T-cell (primary cell): ENCODE results near the gene RGS14. TPM values are rescaled to one million over a fixed set of nuclear protein-coding genes. Genes with fewer than 3 reads are reported as not detected.

Experiments used
- ATAC-seq, 4 experiments: fragments of 200-7000 bp in 3 of 4; fragments of 150-1000 bp in 1 of 4; cut with Tn5 transposase; replicated peaks in 1 of 4; 1 replicate in 3 of 4; 2 replicates in 1 of 4; pipeline ENCODE4 v1.10.0; 2021; ENCODE audit warnings: moderate library complexity in 3 of 4, mild to moderate bottlenecking in 2 of 4, moderate number of reproducible peaks in 1 of 4
- CTCF ChIA-PET, 2 donors: fragments of 300-600 bp; sonication (Branson Sonifier 250); formaldehyde crosslinking; loops; one replicate each; lab custom pipeline; 2022; ENCODE audit warnings: antibody characterized with exemption in 2 of 2; lab: Charles Lee
- POLR2A ChIA-PET, 2 donors: fragments of 300-600 bp; sonication (Branson Sonifier 250); formaldehyde crosslinking; loops; one replicate each; lab custom pipeline; 2022; ENCODE audit warnings: antibody characterized with exemption in 2 of 2; lab: Charles Lee
- DNase-seq, 35 experiments: peaks; one replicate each; pipeline versions ENCODE4 v3.0.0 to v3.0.0-alpha.2; 2013 to 2023
- H3K27ac ChIP-seq: one replicate; pipeline ENCODE4 v1.5.1; 2013; ENCODE audit warnings: low read length
- H3K27me3 ChIP-seq, 2 experiments: replicated peaks in 1 of 2; 1 replicate in 1 of 2; 2 replicates in 1 of 2; pipeline versions ENCODE4 v1.6.1 to v1.7.0; 2013; ENCODE audit warnings: low read length in 1 of 2, mixed read lengths in 1 of 2; ENCODE audit not compliant: control insufficient read depth in 2 of 2, insufficient read depth in 2 of 2; ENCODE audit errors: extremely low read depth in 1 of 2
- H3K36me3 ChIP-seq, 2 donors: 1 replicate in 1 of 2; 2 replicates in 1 of 2; pipeline versions ENCODE4 v1.6.1 to v1.7.0; 2013; ENCODE audit warnings: low read length in 1 of 2; ENCODE audit not compliant: control insufficient read depth in 2 of 2, insufficient read depth in 1 of 2; ENCODE audit errors: extremely low read depth in 1 of 2
- H3K4me1 ChIP-seq, 2 experiments: 1 replicate in 1 of 2; 2 replicates in 1 of 2; pipeline versions ENCODE4 v1.6.1 to v1.7.0; 2013; ENCODE audit warnings: low read length in 2 of 2, mixed read lengths in 1 of 2; ENCODE audit not compliant: insufficient read depth in 2 of 2, control insufficient read depth in 1 of 2; ENCODE audit errors: extremely low read depth in 1 of 2
- H3K4me3 ChIP-seq, 2 donors: 1 replicate in 1 of 2; 2 replicates in 1 of 2; pipeline versions ENCODE4 v1.5.1 to v1.7.0; 2013; ENCODE audit warnings: mild to moderate bottlenecking in 2 of 2, low read length in 1 of 2, moderate library complexity in 1 of 2; ENCODE audit not compliant: control insufficient read depth in 1 of 2; ENCODE audit errors: extremely low read depth in 1 of 2
- H3K9me3 ChIP-seq: 2 replicates; pipeline ENCODE4 v1.7.0; 2013
- H3K27ac Mint-ChIP-seq, 2 donors: one replicate each; pipeline ENCODE4 v1.8.0; 2020 to 2021; ENCODE audit warnings: mild to moderate bottlenecking in 2 of 2, mixed read lengths in 2 of 2
- H3K27me3 Mint-ChIP-seq, 2 donors: one replicate each; pipeline ENCODE4 v1.8.0; 2021 to 2022; ENCODE audit warnings: mixed read lengths in 2 of 2
- H3K36me3 Mint-ChIP-seq: one replicate; pipeline ENCODE4 v1.8.0; 2021; ENCODE audit warnings: mixed read lengths
- H3K4me1 Mint-ChIP-seq, 3 donors: one replicate each; pipeline ENCODE4 v1.8.0; 2020 to 2022; ENCODE audit warnings: mixed read lengths in 3 of 3, mild to moderate bottlenecking in 1 of 3
- H3K4me3 Mint-ChIP-seq, 3 donors: one replicate each; pipeline ENCODE4 v1.8.0; 2020 to 2022; ENCODE audit warnings: mild to moderate bottlenecking in 3 of 3, mixed read lengths in 3 of 3, moderate library complexity in 3 of 3
- H3K9me3 Mint-ChIP-seq, 3 donors: one replicate each; pipeline ENCODE4 v1.8.0; 2020 to 2022; ENCODE audit warnings: mixed read lengths in 3 of 3
- WGBS: methylation state at CpG from one replicate; pipeline ENCODE4 v1.1.5; 2013; ENCODE audit warnings: missing lambda C conversion rate; ENCODE audit not compliant: insufficient coverage; 5-methylcytosine and 5-hydroxymethylcytosine counted together
- total RNA-seq, 35 experiments: library from RNA in 6 of 35; stranded (reverse) in 6 of 35; fragments of 120-200 nt in 1 of 35; gene quantifications; one replicate each; pipeline versions ENCODE4 v1.2.1 to v1.2.4 and lab custom pipeline; 2013 to 2026

RGS14 gene
- total RNA-seq, 5 donors from 2014 or later (not counting 1 experiment from before 2014, with no cell fraction given), result 85.7 to 209 (median 195) TPM

- no peak overlapping the region for H3K27ac Mint-ChIP-seq
- ChIA-PET CTCF (interaction anchor here in 1 of 2 donors (0.6 kb wide), 1 partner anchor 38 kb away, joined by 3 read pairs; no protein-coding TSS in a partner anchor), POLR2A (no interaction called here)
These were observed 43.1 kb upstream of the RGS14 start for GRCh38 chr5:177314376-177315342.

GRCh38 chr5:177315411-177315810 lies 42.3 kb upstream of the RGS14 start:
- Histone ChIP-seq H3K27me3 (peaks cover 0 to 11% of the 10 kb centered on the region in 2 experiments), H3K4me1 (peaks cover 11 to 40% of the 10 kb centered on the region in 2 experiments), H3K27ac (no peak overlapping the region), H3K36me3 (peaks cover 0 to 4% of the 10 kb centered on the region in 2 donors), H3K9me3 (no peaks in the 10 kb centered on the region), H3K4me3 (no peak overlapping the region)
- Mint-ChIP-seq H3K36me3 (peaks cover 10% of the 10 kb centered on the region), H3K4me1 (peaks cover 13 to 37% (median 32%) of the 10 kb centered on the region in 3 donors), H3K27me3 (peaks cover 0 to 4% of the 10 kb centered on the region in 2 donors), H3K27ac (no peak overlapping the region), H3K9me3 (no peaks in the 10 kb centered on the region), H3K4me3 (no peak overlapping the region)
- 92% methylated on average over 5 of the region's 7 CpGs for WGBS
- POLR2A ChIA-PET, result no interaction called here
- ATAC-seq (no peak), DNase-seq (no peak)
- CTCF ChIA-PET, result interaction anchor here (0.6 to 0.7 kb wide), 5 partner anchors 21 to 130 kb away, joined by 3 to 5 read pairs (median 4); no protein-coding TSS in a partner anchor

More at GRCh38 chr5:177314376-177315342, 43.1 kb upstream of the RGS14 start:
- Mint-ChIP-seq H3K4me3 (no peak overlapping the region), H3K4me1 (peaks cover 17 to 35% (median 33%) of the 10 kb centered on the region in 3 donors), H3K36me3 (peaks cover 6% of the 10 kb centered on the region), H3K27me3 (peaks cover 0 to 4% of the 10 kb centered on the region in 2 donors), H3K9me3 (no peaks in the 10 kb centered on the region)
- Histone ChIP-seq H3K4me1 (peaks cover 14 to 40% of the 10 kb centered on the region in 2 experiments), H3K36me3 (peaks cover 0 to 4% of the 10 kb centered on the region in 2 donors), H3K27ac (no peak overlapping the region), H3K27me3 (peaks cover 0 to 14% of the 10 kb centered on the region in 2 experiments), H3K4me3 (no peak overlapping the region), H3K9me3 (no peaks in the 10 kb centered on the region)
- DNase-seq (no peak), ATAC-seq (no peak)
- 94% methylated on average over 13 of the region's 18 CpGs for WGBS

GRCh38 chr5:177316005-177316404 lies 41.7 kb upstream of the RGS14 start:
- no peaks in the 10 kb centered on the region for H3K9me3 ChIP-seq
- POLR2A ChIA-PET, result no interaction called here
- no peak overlapping the region for H3K27ac Mint-ChIP-seq
- H3K36me3 Mint-ChIP-seq, result peaks cover 11% of the 10 kb centered on the region
- no peaks in the 10 kb centered on the region for H3K9me3 Mint-ChIP-seq
- H3K4me3 ChIP-seq, result no peak overlapping the region
- no CpG with 5 or more reads among the region's 3 CpGs for WGBS
- no peak overlapping the region for H3K4me3 Mint-ChIP-seq
- peaks cover 11 to 34% of the 10 kb centered on the region in 2 experiments for H3K4me1 ChIP-seq
- CTCF ChIA-PET, result interaction anchor here (0.6 to 1.1 kb wide), 8 partner anchors 22 to 191 kb away, joined by 3 to 5 read pairs (median 4); no protein-coding TSS in a partner anchor
- H3K27me3 ChIP-seq, result peaks cover 0 to 5% of the 10 kb centered on the region in 2 experiments
- H3K27me3 Mint-ChIP-seq, result peaks cover 0 to under 1% of the 10 kb centered on the region in 2 donors
- ATAC-seq (no peak), DNase-seq (no peak)
- no peak overlapping the region for H3K27ac ChIP-seq
- peaks cover 8 to 33% (median 27%) of the 10 kb centered on the region in 3 donors for H3K4me1 Mint-ChIP-seq
- H3K36me3 ChIP-seq, result peaks cover 0 to 5% of the 10 kb centered on the region in 2 donors

- no peaks in the 10 kb centered on the region for H3K9me3 Mint-ChIP-seq
- no peak overlapping the region for H3K27ac ChIP-seq
- CTCF ChIA-PET, result interaction anchor here (0.5 to 1.8 kb wide), 13 partner anchors 8 to 181 kb away, joined by 3 to 8 read pairs (median 4); partner anchors contain the start of gene LMAN2 (in 1 of the 2)
- H3K4me1 Mint-ChIP-seq, result peaks cover 5 to 24% (median 16%) of the 10 kb centered on the region in 3 donors
- POLR2A ChIA-PET, result no interaction called here
- H3K4me3 Mint-ChIP-seq, result no peak overlapping the region
- peaks cover under 1 to 15% of the 10 kb centered on the region in 2 experiments for H3K4me1 ChIP-seq
- H3K36me3 Mint-ChIP-seq, result peaks cover 15% of the 10 kb centered on the region
- H3K36me3 ChIP-seq, result peaks cover 0 to 6% of the 10 kb centered on the region in 2 donors
- H3K27ac Mint-ChIP-seq, result no peak overlapping the region
- no peak overlapping the region for H3K4me3 ChIP-seq
- peak in 33 of 35 experiments; percentile 29 to 84 (median 64) for DNase-seq
- WGBS, result 38% methylated on average over 7 of the region's 7 CpGs
- peak; percentile 71 to 81 (median 77) for ATAC-seq
- H3K27me3 Mint-ChIP-seq, result no peaks in the 10 kb centered on the region
- no peaks in the 10 kb centered on the region for H3K27me3 ChIP-seq
- H3K9me3 ChIP-seq, result no peaks in the 10 kb centered on the region
These were observed 39.8 kb upstream of the RGS14 start for GRCh38 chr5:177317959-177318377.

GRCh38 chr5:177319913-177320588 lies 37.7 kb upstream of the RGS14 start:
- Mint-ChIP-seq H3K27ac (no peak overlapping the region), H3K4me1 (peaks cover 5 to 20% (median 18%) of the 10 kb centered on the region in 3 donors), H3K4me3 (no peak overlapping the region), H3K36me3 (peaks cover 21% of the 10 kb centered on the region), H3K27me3 (no peaks in the 10 kb centered on the region), H3K9me3 (no peaks in the 10 kb centered on the region)
- peak in 1 of 4 experiments; percentile 54 for ATAC-seq
- 97% methylated on average over 8 of the region's 14 CpGs for WGBS
- ChIA-PET CTCF (interaction anchor here (0.8 to 1.8 kb wide), 2 partner anchors 10 to 83 kb away, joined by 3 to 6 read pairs; no protein-coding TSS in a partner anchor), POLR2A (interaction anchor here (0.5 to 0.6 kb wide), 2 partner anchors 136 to 160 kb away, joined by 3 read pairs; no protein-coding TSS in a partner anchor)
- H3K4me1 ChIP-seq, result peaks cover 0 to 13% of the 10 kb centered on the region in 2 experiments
- H3K36me3 ChIP-seq, result peaks cover 0 to 8% of the 10 kb centered on the region in 2 donors
- no peaks in the 10 kb centered on the region for H3K9me3 ChIP-seq
- no peaks in the 10 kb centered on the region for H3K27me3 ChIP-seq
- no peak overlapping the region for H3K4me3 ChIP-seq
- DNase-seq, result no peak
- H3K27ac ChIP-seq, result no peak overlapping the region
